ENCODE results near the gene NAB2. TPM values are rescaled to one million over a fixed set of nuclear protein-coding genes. Genes with fewer than 3 reads are reported as not detected.

Gene NAB2
- 12.9 to 18.3 TPM (median 16.7 TPM) in 5 replicates for total RNA-seq (2022; extraction: Qiagen RNA extraction; ENCODE audit: low read depth)

GRCh38 chr12:57088354-57089270, at the start of gene NAB2:
Gene NAB2 (plus strand): TSS chr12:57089114. CDS start chr12:57089272, 158 bp downstream.

GRCh38 chr12:57049890-57050289, 39.0 kb upstream of the NAB2 start, which contains the start of gene MYO1A:
Gene MYO1A (minus strand): TSS chr12:57050129. CDS start chr12:57048323, 1,806 bp downstream.

GRCh38 chr12:57078519-57079404, 10.2 kb upstream of the NAB2 start, which contains the start of gene NEMP1:
Gene NEMP1 (minus strand): TSS chr12:57078791. CDS start chr12:57078745, 46 bp downstream.

GRCh38 chr12:57111031-57111734, 22.3 kb downstream of the NAB2 start, which contains the start of gene STAT6:
Gene STAT6 (minus strand): TSS chr12:57111362. CDS start chr12:57108278, 3,084 bp downstream.

GRCh38 chr12:57127726-57128518, 39.0 kb downstream of the NAB2 start, which contains the start of gene LRP1:
Gene LRP1 (plus strand): TSS chr12:57128483. CDS start chr12:57128965, 482 bp downstream.

Other genes with a start within 250 kb of the NAB2 start
- gene SDR9C7, start 154.7 kb upstream of the NAB2 start, total RNA-seq (2022; extraction: Qiagen RNA extraction; ENCODE audit: low read depth), result not detected in 5 replicates
- 0.11 to 0.24 TPM (median 0.14 TPM) in 4 of 5 replicates, not detected in the other for gene RDH16, start 131.5 kb upstream of the NAB2 start, total RNA-seq (2022; extraction: Qiagen RNA extraction; ENCODE audit: low read depth)
- 4.2 to 6.6 TPM (median 5.5 TPM) in 5 replicates for gene ZBTB39, start 82.6 kb upstream of the NAB2 start, total RNA-seq (2022; extraction: Qiagen RNA extraction; ENCODE audit: low read depth)
- 0.39 TPM in 1 of 5 replicates, not detected in the others for gene TAC3, start 72.6 kb upstream of the NAB2 start, total RNA-seq (2022; extraction: Qiagen RNA extraction; ENCODE audit: low read depth)
- 0.16 to 0.68 TPM (median 0.55 TPM) in 5 replicates for gene MYO1A, start 39.0 kb upstream of the NAB2 start, total RNA-seq (2022; extraction: Qiagen RNA extraction; ENCODE audit: low read depth)
- gene NEMP1, start 10.3 kb upstream of the NAB2 start, total RNA-seq (2022; extraction: Qiagen RNA extraction; ENCODE audit: low read depth), result 11.8 to 18.5 TPM (median 15.2 TPM) in 5 replicates
- gene STAT6, start 22.2 kb downstream of the NAB2 start, total RNA-seq (2022; extraction: Qiagen RNA extraction; ENCODE audit: low read depth), result 35.4 to 53.5 TPM (median 50.3 TPM) in 5 replicates
- 11.1 to 24.4 TPM (median 17.6 TPM) in 5 replicates for gene LRP1, start 39.4 kb downstream of the NAB2 start, total RNA-seq (2022; extraction: Qiagen RNA extraction; ENCODE audit: low read depth)
- not detected in 5 replicates for gene LRP1-AS, start 58.5 kb downstream of the NAB2 start, total RNA-seq (2022; extraction: Qiagen RNA extraction; ENCODE audit: low read depth)
- gene NXPH4, start 127.7 kb downstream of the NAB2 start, total RNA-seq (2022; extraction: Qiagen RNA extraction; ENCODE audit: low read depth), result 2.7 to 6.3 TPM (median 5.1 TPM) in 5 replicates
- gene SHMT2, start 140.6 kb downstream of the NAB2 start, total RNA-seq (2022; extraction: Qiagen RNA extraction; ENCODE audit: low read depth), result 92.0 to 137 TPM (median 126 TPM) in 5 replicates
- 0.17 to 0.68 TPM (median 0.36 TPM) in 5 replicates for gene STAC3, start 162.1 kb downstream of the NAB2 start, total RNA-seq (2022; extraction: Qiagen RNA extraction; ENCODE audit: low read depth)

All from A549 treated with ZK216348 at 1 μM for 4 hours (cell line).